HepG2 (cell line): ENCODE measurements around the gene CSK. TPM values are rescaled to one million over a fixed set of nuclear protein-coding genes. Genes with fewer than 3 reads are reported as not detected.

Source experiments
- ATAC-seq: fragments of 200-7000 bp; cut with Tn5 transposase; 3 replicates; pipeline ENCODE4 v1.9.1; 2020; ENCODE audit warnings: mild to moderate bottlenecking, moderate library complexity
- BruUV-seq: library from RNA; stranded (reverse); fragments of 400-500 nt; replicated peaks from 2 replicates; lab custom pipeline; 2021; lab: Mats Ljungman, UMichigan
- CTCF ChIA-PET: fragments of 300-600 bp; formaldehyde crosslinking; extraction: SDS; loops from one replicate; lab custom pipeline; 2021; ENCODE audit warnings: low total read pairs, inconsistent platforms, low intra/inter-chr PET ratio; lab: Yijun Ruan, JAX
- POLR2A ChIA-PET: fragments of 350-600 bp; sonication (Branson Sonifier 250); formaldehyde crosslinking; loops from one replicate; lab custom pipeline; 2020; ENCODE audit warnings: antibody characterized with exemption, inconsistent platforms; lab: Yijun Ruan, JAX
- DNase-seq: peaks from one replicate; pipeline ENCODE4 v3.0.0-alpha.2; 2015; ENCODE audit warnings: low spot score
- FAIRE-seq: peaks from 3 replicates; lab custom pipeline; 2011; peaks lifted over from hg19 to GRCh38; lab: Jason Lieb, UNC
- H2AFZ ChIP-seq: one replicate; pipeline ENCODE4 v1.6.1; 2011; ENCODE audit warnings: low read length, inconsistent platforms
- H3K27ac ChIP-seq: fragments of 300-600 bp; 3 replicates; pipeline ENCODE4 v1.8.0; 2011; ENCODE audit warnings: mixed run types, mild to moderate bottlenecking, mixed read lengths, low read length, inconsistent platforms; ENCODE audit not compliant: insufficient read depth; ENCODE audit errors: extremely low read length
- H3K27me3 ChIP-seq, 2 experiments: fragments of 200-600 bp in 1 of 2; 2 replicates in 1 of 2; 3 replicates in 1 of 2; pipeline versions ENCODE4 v1.6.0 to v1.8.0; 2011; ENCODE audit warnings: low read length in 2 of 2, mild to moderate bottlenecking in 2 of 2, moderate library complexity in 2 of 2, inconsistent platforms in 1 of 2; ENCODE audit not compliant: insufficient read depth in 2 of 2, control insufficient read depth in 1 of 2
- H3K36me3 ChIP-seq, 2 experiments: fragments of 200-600 bp in 1 of 2; replicated peaks in 1 of 2; 2 replicates in 1 of 2; 3 replicates in 1 of 2; pipeline versions ENCODE4 v1.5.1 to v1.8.0; 2011; ENCODE audit warnings: low read length in 2 of 2, inconsistent platforms in 1 of 2; ENCODE audit not compliant: insufficient read depth in 2 of 2, control insufficient read depth in 1 of 2
- H3K4me1 ChIP-seq: 2 replicates; pipeline ENCODE4 v1.5.1; 2012; ENCODE audit warnings: low read length, inconsistent platforms; ENCODE audit not compliant: insufficient read depth
- H3K4me2 ChIP-seq: 2 replicates; pipeline ENCODE4 v1.6.0; 2011; ENCODE audit warnings: low read depth, low read length, inconsistent platforms
- H3K4me3 ChIP-seq, 3 experiments: fragments of 200-600 bp in 1 of 3; sonication (generic), shearing (Covaris generic) in 1 of 3; replicated peaks in 1 of 3; 2 replicates each; pipeline ENCODE4 v1.5.1; 2011 to 2016; ENCODE audit warnings: low read length in 3 of 3, inconsistent platforms in 2 of 3, low read depth in 2 of 3, mild to moderate bottlenecking in 2 of 3, control low read depth in 1 of 3, mixed read lengths in 1 of 3; ENCODE audit not compliant: insufficient read depth in 1 of 3
- H3K79me2 ChIP-seq: one replicate; pipeline ENCODE4 v1.6.1; 2011; ENCODE audit warnings: low read length, inconsistent platforms; ENCODE audit not compliant: insufficient read depth
- H3K9ac ChIP-seq: 2 replicates; pipeline ENCODE4 v1.6.0; 2011; ENCODE audit warnings: mild to moderate bottlenecking, low read depth, low read length, inconsistent platforms; ENCODE audit not compliant: insufficient read depth
- H3K9me3 ChIP-seq: 2 replicates; pipeline ENCODE4 v1.5.1; 2012; ENCODE audit warnings: mild to moderate bottlenecking, low read length
- H4K20me1 ChIP-seq: 2 replicates; pipeline ENCODE4 v1.6.0; 2011; ENCODE audit warnings: inconsistent platforms, mild to moderate bottlenecking, low read length, moderate library complexity; ENCODE audit not compliant: insufficient read depth
- BRCA1 ChIP-seq: sonication (generic); formaldehyde crosslinking; IDR thresholded peaks from 2 replicates; pipeline ENCODE4 v1.4.0; 2020; ENCODE audit warnings: missing genetic modification reagents
- ELK4 ChIP-seq: sonication (generic); formaldehyde crosslinking; IDR thresholded peaks from 2 replicates; pipeline ENCODE4 v1.9.0; 2021; ENCODE audit warnings: missing genetic modification reagents, borderline replicate concordance
- JARID2 ChIP-seq: sonication (generic); formaldehyde crosslinking; IDR thresholded peaks from 2 replicates; pipeline ENCODE4 v1.8.1; 2023; ENCODE audit warnings: missing genetic modification reagents, inconsistent platforms; ENCODE audit not compliant: insufficient replicate concordance
- KDM1A ChIP-seq: IDR thresholded peaks from 2 replicates; pipeline ENCODE4 v1.6.1; 2016; ENCODE audit warnings: missing compliant biosample characterization
- KDM4B ChIP-seq: sonication (generic); formaldehyde crosslinking; IDR thresholded peaks from 2 replicates; pipeline ENCODE4 v1.4.0; 2020; ENCODE audit warnings: missing genetic modification reagents
- MTA1 ChIP-seq: sonication (generic); formaldehyde crosslinking; IDR thresholded peaks from 2 replicates; pipeline ENCODE4 v1.4.0; 2020; ENCODE audit warnings: missing genetic modification reagents, mild to moderate bottlenecking, borderline replicate concordance
- NFAT5 ChIP-seq: sonication (generic); formaldehyde crosslinking; IDR thresholded peaks from 2 replicates; pipeline ENCODE4 v1.4.0; 2020; ENCODE audit warnings: missing genetic modification reagents
- NR2C2 ChIP-seq: sonication (generic); formaldehyde crosslinking; IDR thresholded peaks from 2 replicates; pipeline ENCODE4 v1.4.0; 2020; ENCODE audit warnings: missing genetic modification reagents, mild to moderate bottlenecking, moderate library complexity, borderline replicate concordance
- RARG ChIP-seq: sonication (generic); formaldehyde crosslinking; IDR thresholded peaks from 2 replicates; pipeline ENCODE4 v1.4.0; 2020; ENCODE audit warnings: low read depth, mild to moderate bottlenecking, missing genetic modification reagents
- TEAD2 ChIP-seq: sonication (generic); formaldehyde crosslinking; IDR thresholded peaks from 2 replicates; pipeline ENCODE4 v1.9.0; 2021; ENCODE audit warnings: missing genetic modification reagents
- ZKSCAN1 ChIP-seq: fragments of 150-350 bp; IDR thresholded peaks from 2 replicates; pipeline ENCODE4 v1.6.1; 2014; ENCODE audit warnings: low read length
- ZNF572 ChIP-seq: sonication (generic); formaldehyde crosslinking; IDR thresholded peaks from 2 replicates; pipeline ENCODE4 v1.5.1; 2020; ENCODE audit warnings: mild to moderate bottlenecking, missing genetic modification reagents
- ZNF83 ChIP-seq: sonication (generic); formaldehyde crosslinking; IDR thresholded peaks from 2 replicates; pipeline ENCODE4 v1.4.0; 2020; ENCODE audit warnings: missing genetic modification reagents, mild to moderate bottlenecking, borderline replicate concordance
- WGBS: methylation state at CpG from one replicate; pipeline ENCODE4 v1.1.6; 2017; ENCODE audit warnings: low lambda C conversion rate; 5-methylcytosine and 5-hydroxymethylcytosine counted together
- in situ Hi-C: cut with HindIII; loops from 2 replicates; pipeline ENCODE4 v1.10.0; 2017; ENCODE audit warnings: low pct_unique_long_range_greater_than_20kb; ENCODE audit not compliant: extremely low pct_ligation_motif_present
- intact Hi-C: fragments of 100-400 bp; cut with micrococcal nuclease; formaldehyde crosslinking; loops from one replicate; pipeline ENCODE4 v1.10.0; 2022; ENCODE audit not compliant: unreplicated experiment
- polyA plus RNA-seq, 8 experiments: library from polyadenylated mRNA; depleted of rRNA in 3 of 8; stranded (reverse) in 7 of 8; unstranded in 1 of 8; fragments of >200 nt; fragmentation: Illumina TruSeq in 4 of 8; extraction: Trizol in 4 of 8; gene quantifications; 2 replicates each; pipeline versions ENCODE4 v1.2.1 to v1.2.3, GENCODE V29; 2011 to 2016; ENCODE audit warnings: low read depth in 4 of 8, missing spikeins in 1 of 8, mixed read lengths in 1 of 8; ENCODE audit not compliant: insufficient read depth in 1 of 8
- total RNA-seq, 5 experiments: library from RNA; depleted of rRNA; stranded (reverse); fragments of >200 nt; fragmentation: Illumina TruSeq; extraction: Trizol; gene quantifications; 2 replicates each; pipeline ENCODE4 v1.2.3, GENCODE V29; 2016; ENCODE audit warnings: low read depth in 1 of 5

CSK gene
- total and polyA plus RNA-seq, 2 of the 13 experiments (the other 11 are each of a cell fraction or from before 2014, with no cell fraction given), result 12.5 to 21.3 TPM

DNA sequence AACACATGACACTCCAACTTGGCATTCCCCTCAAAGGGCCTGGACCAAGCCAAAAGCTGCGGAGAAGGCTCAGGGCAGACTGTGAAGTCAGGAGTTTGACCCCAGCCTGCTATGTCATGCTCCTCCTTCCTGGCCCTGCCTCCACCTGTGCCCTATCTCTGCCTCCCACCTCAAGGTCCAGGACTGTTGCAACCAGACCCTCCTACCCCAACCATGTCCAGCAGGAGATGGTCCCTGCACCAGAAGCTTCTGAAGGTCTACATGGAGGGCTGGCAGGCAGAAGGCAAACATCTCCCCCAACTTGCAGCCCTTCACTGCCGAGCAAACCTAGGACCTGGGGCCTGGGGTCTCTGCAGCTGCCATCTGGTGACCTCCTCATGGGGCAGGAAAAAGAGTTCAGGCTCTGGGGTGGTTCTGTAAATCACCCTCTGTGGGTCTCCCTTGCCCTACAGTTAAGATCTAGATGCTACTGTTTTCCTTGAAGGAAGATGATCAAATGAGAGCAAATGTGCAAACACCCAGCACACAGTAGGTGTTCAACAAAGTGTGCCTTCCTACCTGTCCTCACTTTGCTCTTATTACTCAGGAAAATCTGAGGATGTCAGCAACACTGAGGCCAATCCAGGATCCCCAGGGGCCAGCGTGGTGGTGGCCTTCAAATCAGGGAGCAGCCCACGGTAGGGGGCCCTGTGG lies 11.5 kb upstream of the CSK start:
- Histone ChIP-seq H3K27me3 (no peaks in the 10 kb centered on the region), H3K27ac (no peak overlapping the region), H4K20me1 (no peaks in the 10 kb centered on the region), H3K36me3 (no peaks in the 10 kb centered on the region), H3K9me3 (no peaks in the 10 kb centered on the region), H3K4me2 (peak overlapping the region; percentile 68), H2AFZ (no peak overlapping the region), H3K9ac (no peak overlapping the region), H3K4me3 (peak overlapping the region in 1 of 3 experiments; percentile 54; a peak in 1 of 6 replicates), H3K4me1 (peaks cover 47% of the 10 kb centered on the region), H3K79me2 (no peaks in the 10 kb centered on the region)
- ATAC-seq (no peak), FAIRE-seq (no peak), DNase-seq (no peak)
- ChIA-PET CTCF (interaction anchor here (1.0 to 5.8 kb wide), 9 partner anchors 17 to 180 kb away, joined by 3 to 59 read pairs (median 5); partner anchors contain the start of gene ULK3), POLR2A (interaction anchor here (0.8 to 3.2 kb wide), 13 partner anchors 10 to 172 kb away, joined by 3 to 21 read pairs (median 3); partner anchors contain the start of genes CSK, EDC3 and FAM219B)
- intact Hi-C loops, result loop anchor here (2.0 kb wide), 1 partner anchor 64 kb away; no protein-coding TSS in a partner anchor
- 0% methylated on average over 1 of the region's 4 CpGs for WGBS
- no TSS peak for BruUV-seq
- in situ Hi-C loops, result loop anchor here (10.0 kb wide), 1 partner anchor 184 kb away; the partner anchor contains the start of gene RPP25
- TF ChIP-seq NFAT5 (CRISPR knock-in tag), result no peak
- peak; percentile 65; the same call in 1 of the 2 replicates for TF ChIP-seq ZKSCAN1
- no peak for TF ChIP-seq TEAD2 (CRISPR knock-in tag)
- TF ChIP-seq KDM1A (CRISPR knock-in tag), result no peak
- TF ChIP-seq ZNF572, result 0 out of 2 replicates have a peak, but pooled peaks have one; percentile 32
- 0 out of 2 replicates have a peak, but pooled peaks have one; percentile 6 for TF ChIP-seq MTA1 (CRISPR knock-in tag)
- TF ChIP-seq BRCA1 (CRISPR knock-in tag), result no peak
- no peak for TF ChIP-seq RARG
- TF ChIP-seq KDM4B, result no peak
- TF ChIP-seq JARID2 (CRISPR knock-in tag), result no peak
- TF ChIP-seq NR2C2 (CRISPR knock-in tag), result no peak
- TF ChIP-seq ZNF83 (CRISPR knock-in tag), result no peak
- no peak for TF ChIP-seq ELK4 (CRISPR knock-in tag)
- TF ChIP-seq, all 625 proteins: peak for 3
